HCT116 (cell line): ENCODE data around the gene SEMA4D. TPM values are rescaled to one million over a fixed set of nuclear protein-coding genes. Genes with fewer than 3 reads are reported as not detected.

Experiments
- ATAC-seq: fragments of 200-7000 bp; cut with Tn5 transposase; 2 replicates; pipeline ENCODE4 v1.9.1; 2020; ENCODE audit warnings: mild to moderate bottlenecking, moderate library complexity
- BruUV-seq: library from RNA; stranded (reverse); fragments of 400-500 nt; replicated peaks from 2 replicates; lab custom pipeline; 2021; lab: Mats Ljungman, UMichigan
- CTCF ChIA-PET: fragments of 300-600 bp; sonication (Branson Sonifier 250); formaldehyde crosslinking; loops from one replicate; lab custom pipeline; 2021; ENCODE audit warnings: antibody characterized with exemption; lab: Charles Lee
- POLR2A ChIA-PET: fragments of 300-600, 350-600 bp; sonication (Branson Sonifier 250); formaldehyde crosslinking; loops from one replicate; lab custom pipeline; 2021; ENCODE audit warnings: antibody characterized with exemption; lab: Charles Lee
- RAD21 ChIA-PET, 2 experiments: fragments of 300-600 bp; sonication (Branson Sonifier 250); formaldehyde crosslinking; loops; one replicate each; lab custom pipeline; 2023; ENCODE audit warnings: low total read pairs in 2 of 2; ENCODE audit not compliant: uncharacterized antibody in 2 of 2, unreplicated experiment in 2 of 2, low non-redundant PET in 1 of 2; lab: Charles Lee
- DNase-seq: peaks from one replicate; pipeline ENCODE4 v3.0.0-alpha.2; 2010; ENCODE audit warnings: low read depth, low spot score
- H2AFZ ChIP-seq: fragments of 200-600 bp; shearing (Covaris generic), sonication (generic); 2 replicates; pipeline ENCODE4 v1.6.1; 2017; ENCODE audit warnings: low read depth, mixed run types, mixed read lengths, antibody characterized with exemption, low read length; ENCODE audit not compliant: poor library complexity, severe bottlenecking
- H3K27ac ChIP-seq: 2 replicates; pipeline ENCODE4 v1.5.1; 2012; ENCODE audit warnings: low read depth, low read length
- H3K27me3 ChIP-seq: fragments of 200-600 bp; sonication (generic); 2 replicates; pipeline ENCODE4 v1.6.1; 2016; ENCODE audit warnings: mixed run types, low read length, mixed read lengths; ENCODE audit not compliant: insufficient read depth
- H3K36me3 ChIP-seq, 2 experiments: fragments of 200-500 bp in 1 of 2; fragments of 200-600 bp in 1 of 2; sonication (Bioruptor generic) in 1 of 2; sonication (generic) in 1 of 2; 2 replicates each; pipeline versions ENCODE4 v1.5.1 to v1.6.1; 2014 to 2016; ENCODE audit warnings: low read length in 2 of 2, inconsistent platforms in 1 of 2, mixed read lengths in 1 of 2, mixed run types in 1 of 2; ENCODE audit not compliant: insufficient read depth in 2 of 2, control insufficient read depth in 1 of 2
- H3K4me1 ChIP-seq, 2 experiments: fragments of 200-600 bp in 1 of 2; sonication (generic) in 1 of 2; 2 replicates each; pipeline versions ENCODE4 v1.5.1 to v1.6.1; 2012 to 2017; ENCODE audit warnings: low read length in 2 of 2, inconsistent platforms in 1 of 2, mild to moderate bottlenecking in 1 of 2, mixed read lengths in 1 of 2, mixed run types in 1 of 2, moderate library complexity in 1 of 2; ENCODE audit not compliant: insufficient read depth in 2 of 2, control insufficient read depth in 1 of 2
- H3K4me2 ChIP-seq: fragments of 200-600 bp; sonication (generic); 2 replicates; pipeline ENCODE4 v1.6.1; 2017; ENCODE audit warnings: mixed run types, low read length, mixed read lengths
- H3K4me3 ChIP-seq, 2 experiments: fragments of 200-600 bp in 1 of 2; sonication (generic) in 1 of 2; replicated peaks in 1 of 2; 2 replicates each; pipeline ENCODE4 v1.5.1; 2011 to 2016; ENCODE audit warnings: low read length in 2 of 2, control low read depth in 1 of 2, low read depth in 1 of 2, mild to moderate bottlenecking in 1 of 2, mixed read lengths in 1 of 2, mixed run types in 1 of 2
- H3K79me2 ChIP-seq: fragments of 200-600 bp; sonication (generic); 2 replicates; pipeline ENCODE4 v1.6.1; 2017; ENCODE audit warnings: mild to moderate bottlenecking, mixed run types, low read length, moderate library complexity, mixed read lengths; ENCODE audit not compliant: insufficient read depth
- H3K9ac ChIP-seq: fragments of 200-600 bp; sonication (generic); 2 replicates; pipeline ENCODE4 v1.6.1; 2016; ENCODE audit warnings: low read length, mixed read lengths
- H3K9me2 ChIP-seq: fragments of 200-600 bp; sonication (generic), shearing (Covaris generic); 2 replicates; pipeline ENCODE4 v1.6.1; 2017; ENCODE audit warnings: mixed run types, mild to moderate bottlenecking, moderate library complexity; ENCODE audit not compliant: insufficient read depth
- H3K9me3 ChIP-seq, 2 experiments: fragments of 200-500 bp in 1 of 2; fragments of 200-600 bp in 1 of 2; sonication (Bioruptor generic) in 1 of 2; sonication (generic) in 1 of 2; 2 replicates each; pipeline ENCODE4 v1.6.1; 2014 to 2017; ENCODE audit warnings: low read length in 2 of 2, mixed read lengths in 2 of 2, inconsistent platforms in 1 of 2, low read depth in 1 of 2, mild to moderate bottlenecking in 1 of 2, mixed run types in 1 of 2, moderate library complexity in 1 of 2; ENCODE audit not compliant: control insufficient read depth in 1 of 2, insufficient read depth in 1 of 2
- H4K20me1 ChIP-seq: fragments of 200-600 bp; sonication (generic), shearing (Covaris generic); 2 replicates; pipeline ENCODE4 v1.6.1; 2017; ENCODE audit warnings: mixed run types, mild to moderate bottlenecking, moderate library complexity; ENCODE audit not compliant: insufficient read depth
- CEBPB ChIP-seq: IDR thresholded peaks from 2 replicates; pipeline ENCODE4 v1.6.1; 2012; ENCODE audit warnings: low read depth
- JUND ChIP-seq: IDR thresholded peaks from 2 replicates; pipeline ENCODE4 v1.6.1; 2012
- MAX ChIP-seq: IDR thresholded peaks from 2 replicates; pipeline ENCODE4 v1.6.1; 2012
- POLR2AphosphoS5 ChIP-seq: IDR thresholded peaks from 2 replicates; pipeline ENCODE4 v1.6.1; 2011; ENCODE audit warnings: mild to moderate bottlenecking, low read depth, low read length, moderate library complexity
- REST ChIP-seq: IDR thresholded peaks from 2 replicates; pipeline ENCODE4 v1.6.1; 2012; ENCODE audit warnings: low read depth
- SIN3A ChIP-seq: IDR thresholded peaks from 2 replicates; pipeline ENCODE4 v1.6.1; 2012; ENCODE audit warnings: low read depth
- SRF ChIP-seq: IDR thresholded peaks from 2 replicates; pipeline ENCODE4 v1.6.1; 2012; ENCODE audit warnings: low read depth
- ZFX ChIP-seq: fragments of 450-650 bp; IDR thresholded peaks from 2 replicates; pipeline ENCODE4 v1.6.1; 2017
- intact Hi-C: fragments of 100-400 bp; cut with micrococcal nuclease; formaldehyde crosslinking; loops from 2 replicates; pipeline ENCODE4 v1.10.0; 2022
- total RNA-seq: library from RNA; stranded (reverse); gene quantifications from one replicate; pipeline ENCODE4 v1.2.1, GENCODE V29; 2021; ENCODE audit not compliant: unreplicated experiment

Gene SEMA4D
- total RNA-seq, 1 experiment from 2014 or later, result 32.0 TPM

GRCh38 chr9:89469003-89469402, 28.9 kb downstream of the SEMA4D start:
- Histone ChIP-seq H3K9me2 (no peaks in the 10 kb centered on the region), H3K36me3 (no peaks in the 10 kb centered on the region), H3K4me2 (no peak overlapping the region), H3K9me3 (no peaks in the 10 kb centered on the region), H3K9ac (no peak overlapping the region), H4K20me1 (no peaks in the 10 kb centered on the region), H3K4me1 (peaks cover 0 to 8% of the 10 kb centered on the region in 2 experiments; a peak in 1 of 4 replicates), H3K27ac (no peak overlapping the region), H2AFZ (no peak overlapping the region), H3K79me2 (peaks cover 11% of the 10 kb centered on the region; the same call in 1 of the 2 replicates), H3K27me3 (no peaks in the 10 kb centered on the region), H3K4me3 (no peak overlapping the region)
- POLR2A ChIA-PET, result no interaction called here
- CTCF ChIA-PET, result no interaction called here
- no TSS peak for BruUV-seq
- RAD21 ChIA-PET, result no interaction called here
- no peak for ATAC-seq
- DNase-seq, result no peak
- TF ChIP-seq SIN3A, result no peak
- no peak for TF ChIP-seq ZFX
- TF ChIP-seq MAX, result no peak
- no peak for TF ChIP-seq JUND
- no peak for TF ChIP-seq POLR2AphosphoS5
- no peak for TF ChIP-seq REST
- TF ChIP-seq SRF, result no peak
- no peak for TF ChIP-seq CEBPB
- intact Hi-C loops, result no loop called here
